Inflammatory macrophage treated with lipopolysaccharide for 1 hour (primary cell): ENCODE results near the gene ZNF174.
A peak's percentile ranks its signal among the peaks of the same experiment; 100 is the strongest.

ENCODE experiments used
- DNase-seq, 2 donors: peaks; one replicate each; pipeline ENCODE4 v3.0.0-alpha.2; 2020 to 2022

Gene ZNF174

GRCh38 chr16:3400779-3401688 lies at the start of gene ZNF174, which contains the start of gene ZSCAN32:
ZNF174 (plus strand) TSS chr16:3401215; CDS start chr16:3402005, 790 bp downstream.
ZSCAN32 (minus strand) TSS chr16:3401004; CDS start chr16:3397557, 3,447 bp downstream.
- peak; percentile 98 to 99 for DNase-seq

- DNase-seq, result no peak
These were observed 45.4 kb upstream of the ZNF174 start, which contains the start of gene OR2C1 for GRCh38 chr16:3355589-3355988. OR2C1 (plus strand) TSS chr16:3355889; CDS start chr16:3355941, 52 bp downstream.

GRCh38 chr16:3356118-3356517 lies 44.9 kb upstream of the ZNF174 start:
- no peak for DNase-seq

- no peak for DNase-seq
These were observed 42.1 kb upstream of the ZNF174 start for GRCh38 chr16:3358871-3359270.

GRCh38 chr16:3362931-3363330 lies 38.1 kb upstream of the ZNF174 start:
- DNase-seq, result no peak

GRCh38 chr16:3363793-3364192 lies 37.2 kb upstream of the ZNF174 start:
- no peak for DNase-seq

- DNase-seq, result peak; percentile 63 to 68
These were observed 36.1 kb upstream of the ZNF174 start for GRCh38 chr16:3364774-3365427.

- DNase-seq, result no peak
These were observed 31.9 kb upstream of the ZNF174 start for GRCh38 chr16:3369073-3369472.

- DNase-seq, result no peak
These were observed 25.3 kb upstream of the ZNF174 start for GRCh38 chr16:3375680-3376079.

GRCh38 chr16:3377917-3378316 lies 23.1 kb upstream of the ZNF174 start:
- no peak for DNase-seq

- DNase-seq, result no peak
These were observed 18.0 kb upstream of the ZNF174 start for GRCh38 chr16:3383045-3383448.

GRCh38 chr16:3388325-3388724 lies 12.7 kb upstream of the ZNF174 start:
- no peak for DNase-seq

- DNase-seq, result no peak
These were observed 11.2 kb upstream of the ZNF174 start for GRCh38 chr16:3389663-3390338.

- no peak for DNase-seq
These were observed 603 bp upstream of the ZNF174 start for GRCh38 chr16:3400446-3400778.

GRCh38 chr16:3401719-3402397 lies 843 bp downstream of the ZNF174 start:
- peak in 1 of 2 donors; percentile 16 for DNase-seq

- no peak for DNase-seq
These were observed 7.7 kb downstream of the ZNF174 start for GRCh38 chr16:3408561-3409197.

GRCh38 chr16:3413730-3414379 lies 12.8 kb downstream of the ZNF174 start:
- no peak for DNase-seq

GRCh38 chr16:3431779-3432219 lies 30.8 kb downstream of the ZNF174 start:
- DNase-seq, result peak; percentile 23 to 29

GRCh38 chr16:3434373-3434772 lies 33.4 kb downstream of the ZNF174 start:
- DNase-seq, result no peak

GRCh38 chr16:3439637-3440036 lies 38.6 kb downstream of the ZNF174 start:
- no peak for DNase-seq
